Adrenal gland (tissue), 5 donors: ENCODE measurements around the gene MRPS26.

ENCODE experiments used
- CTCF ChIP-seq, 6 experiments: fragments of 450-650 bp in 4 of 6; fragments of 200-600 bp in 2 of 6; sonication (generic) in 1 of 6; IDR thresholded peaks; 1 replicate in 5 of 6; 2 replicates in 1 of 6; pipeline versions ENCODE4 v1.5.1 to v1.8.0; 2016 to 2021; ENCODE audit warnings: antibody characterized with exemption in 6 of 6, mild to moderate bottlenecking in 2 of 6, moderate library complexity in 1 of 6
- POLR2A ChIP-seq, 2 donors: fragments of 450-650 bp; IDR thresholded peaks; one replicate each; pipeline ENCODE4 v1.6.1; 2017; ENCODE audit warnings: antibody characterized with exemption in 2 of 2, mild to moderate bottlenecking in 2 of 2, moderate library complexity in 1 of 2
- donor health status: DM: no; HTN: no; CAD: no.

GRCh38 chr20:3047486-3048419 is 1.9 kb downstream of the MRPS26 start:
- TF ChIP-seq CTCF (IDR thresholded peaks at IDR 0.05) (no peak), POLR2A (IDR thresholded peaks at IDR 0.05) (no peak)
